Activated CD4-positive, alpha-beta T cell treated with anti-CD3 and anti-CD28 coated beads for 36 hours (primary cell): ENCODE results near the gene KRT77. TPM values are rescaled to one million over a fixed set of nuclear protein-coding genes. Genes with fewer than 3 reads are reported as not detected.

Experiments used
- total RNA-seq, 2 experiments: library from RNA; stranded (reverse); gene quantifications; one replicate each; pipeline ENCODE4 v1.2.3, GENCODE V29; 2021

Gene KRT77
- total RNA-seq, 2 experiments from 2014 or later = not detected

Other genes starting within 250 kb of the KRT77 start
- gene KRT6C, start 229.7 kb downstream of the KRT77 start, total RNA-seq = not detected
- not detected for gene KRT6A, start 210.3 kb downstream of the KRT77 start, total RNA-seq
- gene KRT5, start 183.1 kb downstream of the KRT77 start, total RNA-seq = not detected
- gene KRT71, start 150.4 kb downstream of the KRT77 start, total RNA-seq = not detected
- gene KRT74, start 129.7 kb downstream of the KRT77 start, total RNA-seq = not detected
- 1 to 10 TPM; 3.2 TPM for gene KRT72, start 102.1 kb downstream of the KRT77 start, total RNA-seq
- gene KRT73, start 85.0 kb downstream of the KRT77 start, total RNA-seq = 1 to 10 TPM; 1.7 to 1.9 TPM
- not detected for gene KRT2, start 51.3 kb downstream of the KRT77 start, total RNA-seq
- not detected for gene KRT1, start 23.1 kb downstream of the KRT77 start, total RNA-seq
- not detected for gene KRT76, start 73.8 kb upstream of the KRT77 start, total RNA-seq
- gene KRT3, start 92.6 kb upstream of the KRT77 start, total RNA-seq = not detected
- not detected for gene KRT4, start 110.6 kb upstream of the KRT77 start, total RNA-seq
- gene KRT79, start 130.8 kb upstream of the KRT77 start, total RNA-seq = under 1 TPM; 0.09 to 0.16 TPM
- gene KRT78, start 145.5 kb upstream of the KRT77 start, total RNA-seq = not detected
- gene KRT8, start 201.6 kb upstream of the KRT77 start, total RNA-seq = 1 to 10 TPM in 1 of 2 experiments, under 1 TPM in 1; 0.56 to 1.1 TPM
- gene KRT18, start 245.6 kb upstream of the KRT77 start, total RNA-seq = 1 to 10 TPM; 5.3 to 5.4 TPM